ENCODE data around the gene SPN. TPM values are rescaled to one million over a fixed set of nuclear protein-coding genes. Genes with fewer than 3 reads are reported as not detected.

SPN gene
- total and polyA plus RNA-seq, 9 of the 15 experiments (the other 6 are each of a cell fraction or from before 2014, with no cell fraction given), result 24.3 to 225 (median 79.4) TPM

DNA sequence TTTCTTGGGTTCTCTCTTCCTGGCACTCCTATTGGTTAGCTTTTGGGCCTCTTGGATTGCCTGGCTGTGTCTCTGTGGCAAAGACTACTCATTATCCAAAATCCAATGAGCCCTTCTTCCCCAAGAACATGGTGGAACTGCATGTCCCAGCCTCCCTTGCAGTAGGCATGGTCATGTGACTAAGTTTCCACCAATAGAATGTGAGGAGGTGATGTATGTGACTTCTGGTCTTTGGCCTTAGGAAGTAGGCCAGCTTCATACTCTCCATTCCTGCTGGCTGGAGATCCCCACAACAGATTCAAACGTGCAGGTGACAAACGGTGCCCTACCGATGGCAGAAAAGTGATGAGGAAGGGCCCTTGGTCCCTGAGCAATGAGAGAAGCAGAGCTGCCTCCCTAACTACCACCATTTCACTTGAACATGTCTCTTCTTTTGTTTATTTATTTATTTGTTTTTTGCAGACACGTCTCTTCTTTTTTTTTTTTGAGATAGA lies 17.3 kb upstream of the SPN start (continued):
- TF ChIP-seq REST (IDR thresholded peaks at IDR 0.05; ENCODE audit: borderline replicate concordance), result peak; percentile 56
- TF ChIP-seq REST (CRISPR knock-in tag; IDR thresholded peaks at IDR 0.05; ENCODE audit: low read depth), result no peak
- no peak for TF ChIP-seq KDM4B (IDR thresholded peaks at IDR 0.05; ENCODE audit: borderline replicate concordance in 2 of 2, low read depth in 1 of 2)
- no peak for TF ChIP-seq FOXP4 (CRISPR knock-in tag; IDR thresholded peaks at IDR 0.05; ENCODE audit: borderline replicate concordance)
- TF ChIP-seq ZNF175 (CRISPR knock-in tag; IDR thresholded peaks at IDR 0.05; ENCODE audit: low read depth), result no peak
- TF ChIP-seq HDAC3 (IDR thresholded peaks at IDR 0.05; ENCODE audit: borderline replicate concordance, partially characterized antibody), result no peak
- TF ChIP-seq TEAD4 (IDR thresholded peaks at IDR 0.05; ENCODE audit: low read length), result no peak
- TF ChIP-seq TEAD4 (CRISPR knock-in tag; IDR thresholded peaks at IDR 0.05; ENCODE audit: borderline replicate concordance), result no peak
- TF ChIP-seq ZFX (CRISPR knock-in tag; IDR thresholded peaks at IDR 0.05), result no peak
- no peak for TF ChIP-seq JUN (IDR thresholded peaks at IDR 0.05; ENCODE audit: borderline replicate concordance, low read depth, low read length)
- no peak for TF ChIP-seq JUN (CRISPR knock-in tag; IDR thresholded peaks at IDR 0.05; ENCODE audit: borderline replicate concordance)
- no peak for TF ChIP-seq ZFP30 (CRISPR knock-in tag; IDR thresholded peaks at IDR 0.05; ENCODE audit: borderline replicate concordance)
- TF ChIP-seq ZNF780A (CRISPR knock-in tag; IDR thresholded peaks at IDR 0.05), result no peak
- peak; percentile 53 for TF ChIP-seq TBP (optimal IDR thresholded peaks at IDR 0.05; ENCODE audit: low read depth, low read length)
- no peak for TF ChIP-seq RBM15 (IDR thresholded peaks at IDR 0.05; ENCODE audit: insufficient read depth, low read length)
- TF ChIP-seq CREB3 (tag; conservative IDR thresholded peaks at IDR 0.05; ENCODE audit: low read depth), result 0 out of 2 replicates have a peak, but pooled peaks have one; percentile 23
- TF ChIP-seq ATF7 (IDR thresholded peaks at IDR 0.05), result peak; percentile 60; the same call in 1 of the 2 replicates
- TF ChIP-seq XRCC3 (IDR thresholded peaks at IDR 0.05), result no peak
- no peak for TF ChIP-seq ZSCAN29 (IDR thresholded peaks at IDR 0.05)
